ENCODE results near the gene TMEM115.

The TMEM115 gene

DNA sequence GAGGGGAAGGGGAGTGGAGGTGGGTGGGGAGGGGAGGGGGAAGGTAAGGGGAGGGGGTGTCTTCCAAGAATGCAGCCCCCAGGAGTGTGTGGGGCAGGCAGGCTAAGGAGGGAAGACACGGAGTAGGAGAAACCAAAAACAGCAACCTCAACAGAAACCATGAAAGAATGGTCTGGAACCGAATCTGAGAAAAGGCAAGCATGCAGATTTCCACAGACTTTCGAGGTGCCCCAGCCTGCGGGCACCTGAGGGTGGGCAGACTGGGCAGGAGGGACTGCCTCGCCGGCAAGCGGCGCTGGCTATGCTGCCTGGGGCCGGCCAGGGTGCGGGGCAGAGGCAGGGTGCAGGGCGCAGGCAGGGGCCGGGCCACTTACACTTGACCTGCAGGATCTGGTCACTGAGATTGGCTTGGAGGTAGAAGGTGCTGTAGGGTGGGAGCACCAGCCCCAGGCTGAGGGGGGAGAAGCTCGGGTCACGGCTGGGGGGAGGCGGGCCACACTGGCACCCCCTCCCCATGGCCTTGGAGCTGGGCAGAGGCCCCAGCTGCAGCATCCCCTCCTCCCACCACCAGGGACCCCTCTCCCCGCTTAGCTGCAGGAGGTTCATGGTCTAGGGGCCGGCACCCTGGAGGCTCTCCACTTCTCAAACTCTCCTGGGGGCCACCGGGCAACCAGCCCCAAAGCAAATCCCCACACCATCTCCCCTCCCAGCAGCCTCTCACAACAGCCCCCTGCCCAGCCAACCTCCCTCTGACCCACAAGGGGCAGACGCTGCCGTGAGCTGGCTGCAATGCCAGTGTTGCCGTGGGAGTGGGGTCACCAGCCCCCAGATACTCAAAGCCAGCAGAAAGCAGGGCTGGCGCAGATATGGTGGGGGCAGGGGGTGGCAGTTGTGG, 15.3 kb upstream of the TMEM115 start:
- no peaks in the 10 kb centered on the region for H3K36me3 ChIP-seq (ENCODE audit: low read depth)
- H3K4me1 ChIP-seq (ENCODE audit: insufficient read depth, poor library complexity, severe bottlenecking): no peaks in the 10 kb centered on the region
- H3K4me3 ChIP-seq (ENCODE audit: severe bottlenecking): no peak overlapping the region
- DNase-seq (ENCODE audit: low spot score): no peak
- no peaks in the 10 kb centered on the region for H3K9me3 ChIP-seq (ENCODE audit: severe bottlenecking)
- H3K27me3 ChIP-seq (ENCODE audit: insufficient read depth, poor library complexity, severe bottlenecking): no peaks in the 10 kb centered on the region
- no peak overlapping the region for H3K27ac ChIP-seq (ENCODE audit: poor library complexity, severe bottlenecking)
- TF ChIP-seq CTCF (IDR thresholded peaks at IDR 0.05; ENCODE audit: poor library complexity, severe bottlenecking): no peak
- no peak for ATAC-seq (ENCODE audit: low read depth)

DNA sequence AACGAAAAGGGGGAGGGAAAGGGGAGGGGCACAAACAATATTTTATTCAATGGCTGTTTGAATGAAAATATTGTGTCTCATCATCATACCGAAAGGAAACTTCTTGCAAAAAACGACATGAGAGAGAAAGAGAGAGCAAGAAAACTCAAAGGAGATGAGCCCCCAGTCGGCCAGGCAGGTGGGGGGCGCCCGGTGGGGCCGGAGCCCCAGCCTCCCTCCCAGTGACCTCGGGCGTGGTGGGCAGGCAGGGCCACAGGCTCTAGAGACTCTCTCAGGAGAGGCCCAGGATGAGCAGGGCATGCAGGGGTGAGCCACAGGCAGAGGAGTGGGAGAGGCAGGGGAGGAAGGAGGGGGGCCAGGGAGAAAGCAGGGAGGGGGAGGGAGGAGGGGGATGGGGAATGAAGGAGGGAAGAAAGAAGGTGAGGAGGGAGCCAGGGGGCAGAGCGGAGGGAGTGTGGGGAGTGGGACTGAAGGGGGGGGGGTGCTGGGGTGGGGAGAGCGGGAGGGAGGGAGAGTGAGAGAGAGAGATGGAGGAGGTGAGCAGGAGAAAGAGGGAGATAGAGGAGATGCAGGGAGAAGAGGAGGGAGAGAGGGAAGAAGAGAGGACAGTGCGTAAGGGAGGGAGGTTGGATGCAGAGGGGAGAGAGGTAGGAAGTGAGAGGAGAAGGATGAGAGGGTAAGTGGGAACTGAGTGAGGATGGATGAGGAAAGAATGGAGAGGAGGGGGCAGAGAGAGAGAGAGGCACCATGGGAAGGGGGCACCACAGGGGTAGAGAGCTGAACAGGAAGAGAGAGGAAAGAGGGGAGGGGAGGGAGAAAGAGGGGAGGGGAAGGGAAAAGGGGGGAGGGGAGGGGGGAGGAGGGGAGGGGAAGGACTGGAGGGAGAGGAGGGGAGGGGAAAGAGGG, 14.1 kb upstream of the TMEM115 start:
- Histone ChIP-seq H3K27ac (ENCODE audit: poor library complexity, severe bottlenecking) (no peak overlapping the region), H3K36me3 (ENCODE audit: low read depth) (no peaks in the 10 kb centered on the region), H3K4me3 (ENCODE audit: severe bottlenecking) (no peak overlapping the region), H3K27me3 (ENCODE audit: insufficient read depth, poor library complexity, severe bottlenecking) (no peaks in the 10 kb centered on the region), H3K4me1 (ENCODE audit: insufficient read depth, poor library complexity, severe bottlenecking) (peaks cover 3% of the 10 kb centered on the region), H3K9me3 (ENCODE audit: severe bottlenecking) (no peaks in the 10 kb centered on the region)
- no peak for DNase-seq (ENCODE audit: low spot score)
- ATAC-seq (ENCODE audit: low read depth): no peak
- no peak for TF ChIP-seq CTCF (IDR thresholded peaks at IDR 0.05; ENCODE audit: poor library complexity, severe bottlenecking)

DNA sequence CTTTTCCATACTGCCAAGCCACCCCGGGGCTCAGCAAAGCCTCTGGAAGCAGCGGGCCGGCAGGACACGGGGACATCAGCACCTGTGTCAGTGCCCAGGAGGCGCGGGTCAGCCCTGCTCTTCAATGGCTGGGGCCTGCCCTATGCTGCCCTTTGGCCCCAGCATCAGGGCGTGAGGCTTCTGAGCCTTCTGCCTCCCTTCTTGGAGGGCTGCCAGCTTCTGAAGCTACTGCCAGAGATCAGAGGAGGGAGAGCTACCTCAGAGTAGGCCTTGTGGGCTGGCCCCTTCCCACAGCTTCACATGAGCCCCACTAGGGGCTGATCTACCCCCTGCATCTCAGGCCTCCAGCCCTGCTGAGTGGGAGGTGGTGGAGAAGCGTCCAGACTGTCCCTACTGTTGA, 13.0 kb upstream of the TMEM115 start:
- Histone ChIP-seq H3K27ac (ENCODE audit: poor library complexity, severe bottlenecking) (no peak overlapping the region), H3K4me1 (ENCODE audit: insufficient read depth, poor library complexity, severe bottlenecking) (peaks cover 7% of the 10 kb centered on the region), H3K9me3 (ENCODE audit: severe bottlenecking) (no peaks in the 10 kb centered on the region), H3K27me3 (ENCODE audit: insufficient read depth, poor library complexity, severe bottlenecking) (no peaks in the 10 kb centered on the region), H3K36me3 (ENCODE audit: low read depth) (no peaks in the 10 kb centered on the region), H3K4me3 (ENCODE audit: severe bottlenecking) (no peak overlapping the region)
- DNase-seq (ENCODE audit: low spot score): no peak
- TF ChIP-seq CTCF (IDR thresholded peaks at IDR 0.05; ENCODE audit: poor library complexity, severe bottlenecking): no peak
- ATAC-seq (ENCODE audit: low read depth): no peak

GRCh38 chr3:50371133-50371685, 11.9 kb upstream of the TMEM115 start:
- no peak for TF ChIP-seq CTCF (IDR thresholded peaks at IDR 0.05; ENCODE audit: poor library complexity, severe bottlenecking)
- Histone ChIP-seq H3K4me3 (ENCODE audit: severe bottlenecking) (no peak overlapping the region), H3K27ac (ENCODE audit: poor library complexity, severe bottlenecking) (no peak overlapping the region), H3K4me1 (ENCODE audit: insufficient read depth, poor library complexity, severe bottlenecking) (peaks cover 7% of the 10 kb centered on the region), H3K36me3 (ENCODE audit: low read depth) (no peaks in the 10 kb centered on the region), H3K9me3 (ENCODE audit: severe bottlenecking) (no peaks in the 10 kb centered on the region), H3K27me3 (ENCODE audit: insufficient read depth, poor library complexity, severe bottlenecking) (no peaks in the 10 kb centered on the region)
- ATAC-seq (ENCODE audit: low read depth): no peak
- DNase-seq (ENCODE audit: low spot score): no peak
